Measurements from ENCODE around the gene STING1. TPM values are rescaled to one million over a fixed set of nuclear protein-coding genes. Genes with fewer than 3 reads are reported as not detected.
"Not testable (repeated sequence)": the region's sequence is repeated elsewhere in the genome, so short reads cannot be mapped to it uniquely, and the experiment has no call there.

The STING1 gene
- total and polyA plus RNA-seq, 3 donors from 2014 or later = 14.2 to 22.4 (median 18.6) TPM

- H3K4me3 ChIP-seq = no peak overlapping the region
- no peak overlapping the region for H3K27ac ChIP-seq
- peaks cover 10% of the 10 kb centered on the region for H3K4me1 ChIP-seq
- intact Hi-C loops (cut with DNase I; ENCODE audit: low total_unique reads) = no loop called here
- DNase-seq = peak; percentile 28
- WGBS, 2 donors = 79 to 81% methylated on average over 3 of the region's 3 CpGs
- H3K27me3 ChIP-seq = no peaks in the 10 kb centered on the region
- no peaks in the 10 kb centered on the region for H3K36me3 ChIP-seq (ENCODE audit: low read depth, missing control alignments)
- no peaks in the 10 kb centered on the region for H3K9me3 ChIP-seq
- TF ChIP-seq CTCF (IDR thresholded peaks at IDR 0.05) = no peak
- no peak for TF ChIP-seq POLR2A (IDR thresholded peaks at IDR 0.05)
Observed at GRCh38 chr5:139488260-139488659, 5.7 kb upstream of the STING1 start.

- intact Hi-C loops (cut with DNase I; ENCODE audit: low total_unique reads) = no loop called here
Observed at GRCh38 chr5:139486201-139486600, 3.6 kb upstream of the STING1 start.

GRCh38 chr5:139482890-139483208, 291 bp upstream of the STING1 start:
- peak overlapping the region in 1 of 2 donors; percentile 57 for H3K4me3 ChIP-seq
- peak overlapping the region; percentile 85 to 93 for H3K27ac ChIP-seq
- intact Hi-C loops (cut with DNase I; ENCODE audit: low total_unique reads); DNase-seq; H3K27me3 ChIP-seq; H3K36me3 ChIP-seq (ENCODE audit: low read depth, missing control alignments); H3K9me3 ChIP-seq: not testable (repeated sequence)
- H3K4me1 ChIP-seq = peaks cover 13% of the 10 kb centered on the region
- 68 to 70% methylated on average over 6 of the region's 6 CpGs for WGBS, 2 donors

More at GRCh38 chr5:139486201-139486600, 3.6 kb upstream of the STING1 start:
- no peak for TF ChIP-seq CTCF (IDR thresholded peaks at IDR 0.05)
- TF ChIP-seq POLR2A (IDR thresholded peaks at IDR 0.05) = no peak
- Histone ChIP-seq H3K27me3 (no peaks in the 10 kb centered on the region), H3K4me1 (peaks cover 13% of the 10 kb centered on the region), H3K36me3 (ENCODE audit: low read depth, missing control alignments) (no peaks in the 10 kb centered on the region), H3K27ac (no peak overlapping the region), H3K4me3 (no peak overlapping the region), H3K9me3 (no peaks in the 10 kb centered on the region)
- no peak for DNase-seq
- WGBS, 2 donors = 87 to 88% methylated on average over 6 to 7 of the region's 7 CpGs

GRCh38 chr5:139481580-139482049, 943 bp downstream of the STING1 start:
- Histone ChIP-seq H3K27me3 (no peaks in the 10 kb centered on the region), H3K36me3 (ENCODE audit: low read depth, missing control alignments) (no peaks in the 10 kb centered on the region), H3K27ac (peak overlapping the region; percentile 85 to 93), H3K4me1 (peaks cover 13% of the 10 kb centered on the region), H3K9me3 (no peaks in the 10 kb centered on the region), H3K4me3 (peak overlapping the region; percentile 42 to 57)
- 27 to 49% methylated on average over 3 to 5 of the region's 5 CpGs for WGBS, 2 donors
- intact Hi-C loops (cut with DNase I; ENCODE audit: low total_unique reads) = no loop called here
- DNase-seq = no peak
- TF ChIP-seq CTCF (IDR thresholded peaks at IDR 0.05) (no peak), POLR2A (IDR thresholded peaks at IDR 0.05) (no peak)

DNA sequence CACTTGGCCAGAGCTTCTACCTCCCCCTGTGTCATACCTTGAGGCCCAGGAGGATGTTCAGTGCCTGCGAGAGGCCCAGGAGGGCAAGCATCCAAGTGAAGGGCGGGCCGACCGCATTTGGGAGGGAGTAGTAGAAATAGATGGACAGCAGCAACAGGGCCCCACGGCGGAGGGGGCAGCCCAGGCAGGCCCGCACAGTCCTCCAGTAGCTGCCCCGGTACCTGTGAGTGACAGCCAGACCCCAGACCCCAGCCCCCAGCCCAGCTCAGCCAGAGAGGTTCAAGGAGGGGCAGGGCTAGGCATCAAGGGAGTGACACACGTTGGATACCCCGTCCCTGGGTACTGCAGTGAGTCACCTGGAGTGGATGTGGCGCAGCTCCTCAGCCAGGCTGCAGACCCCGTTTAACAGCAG, 1.4 kb downstream of the STING1 start:
- WGBS, 2 donors = 38 to 71% methylated on average over 3 to 12 of the region's 12 CpGs
- peak; percentile 37 for DNase-seq
- intact Hi-C loops (cut with DNase I; ENCODE audit: low total_unique reads) = no loop called here

GRCh38 chr5:139479729-139480128, 2.8 kb downstream of the STING1 start:
- H3K4me3 ChIP-seq; H3K36me3 ChIP-seq (ENCODE audit: low read depth, missing control alignments); DNase-seq; H3K9me3 ChIP-seq; intact Hi-C loops (cut with DNase I; ENCODE audit: low total_unique reads); H3K27me3 ChIP-seq; H3K27ac ChIP-seq; H3K4me1 ChIP-seq: not testable (repeated sequence)
- WGBS, 2 donors = 92 to 95% methylated on average over 4 of the region's 4 CpGs

More for the DNA sequence above, 1.4 kb downstream of the STING1 start:
- Histone ChIP-seq H3K9me3 (no peaks in the 10 kb centered on the region), H3K27ac (peak overlapping the region; percentile 85 to 93), H3K36me3 (ENCODE audit: low read depth, missing control alignments) (no peaks in the 10 kb centered on the region), H3K4me3 (peak overlapping the region; percentile 42 to 57), H3K4me1 (peaks cover 13% of the 10 kb centered on the region), H3K27me3 (no peaks in the 10 kb centered on the region)
- TF ChIP-seq POLR2A (IDR thresholded peaks at IDR 0.05) (no peak), CTCF (IDR thresholded peaks at IDR 0.05) (no peak)

DNA sequence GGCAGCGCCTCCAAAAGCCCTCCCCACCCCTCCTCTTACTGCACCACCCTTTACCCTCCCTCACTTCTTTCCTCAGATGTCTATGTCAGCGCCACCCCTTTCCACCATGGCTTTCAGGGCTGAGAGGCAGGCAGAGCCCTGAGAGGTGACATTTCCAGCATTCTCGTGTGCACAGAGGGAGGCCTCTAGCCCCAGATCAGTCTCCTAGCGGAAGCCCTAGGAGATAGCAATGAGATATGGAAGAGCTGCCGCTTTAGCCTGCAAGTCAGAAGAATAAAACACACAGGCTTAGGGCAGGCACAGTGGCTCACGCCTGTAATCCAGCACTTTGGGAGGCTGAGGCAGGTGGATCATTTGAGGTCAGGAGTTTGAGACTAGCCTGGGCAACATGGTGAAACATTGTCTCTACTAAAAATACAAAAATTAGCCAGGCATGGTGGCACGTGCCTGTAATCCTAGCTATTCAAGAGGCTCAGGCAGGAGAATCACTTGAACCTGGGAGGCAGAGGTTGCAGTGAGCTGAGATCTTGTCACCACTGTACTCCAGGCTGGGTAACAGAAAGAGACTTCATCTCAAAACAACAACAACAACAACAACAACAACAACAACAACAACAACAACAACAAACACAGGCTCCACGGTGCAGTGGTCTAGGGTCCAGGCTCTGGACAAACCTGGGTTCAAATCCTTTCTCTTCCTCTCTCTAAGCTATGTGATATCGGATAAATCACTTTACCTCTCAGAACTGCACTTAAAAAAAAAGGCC, 3.7 kb downstream of the STING1 start:
- intact Hi-C loops (cut with DNase I; ENCODE audit: low total_unique reads); DNase-seq; H3K36me3 ChIP-seq (ENCODE audit: low read depth, missing control alignments); H3K9me3 ChIP-seq; H3K4me3 ChIP-seq; H3K27me3 ChIP-seq; H3K4me1 ChIP-seq; H3K27ac ChIP-seq: not testable (repeated sequence)
- 71 to 78% methylated on average over 9 of the region's 9 CpGs for WGBS, 2 donors

Measured in testis (tissue), 3 donors.